Sigmoid colon (tissue), 4 donors: ENCODE measurements around the gene RPL36A.

Source experiments
- POLR2A ChIP-seq, 2 donors: fragments of 450-650 bp; IDR thresholded peaks; one replicate each; pipeline ENCODE4 v1.6.1; 2016; ENCODE audit warnings: antibody characterized with exemption in 2 of 2, mild to moderate bottlenecking in 2 of 2, moderate library complexity in 2 of 2
- POLR2AphosphoS5 ChIP-seq, 4 donors: sonication (generic); formaldehyde crosslinking; IDR thresholded peaks; one replicate each; pipeline ENCODE4 v1.6.1; 2017; ENCODE audit warnings: antibody characterized with exemption in 4 of 4
- TF ChIP-seq, protein P1 (sequence below), 4 experiments: fragments of 450-650 bp in 3 of 4; fragments of 200-600 bp in 1 of 4; IDR thresholded peaks; one replicate each; pipeline ENCODE4 v1.5.1; 2016 to 2019; ENCODE audit warnings: antibody characterized with exemption in 4 of 4, mild to moderate bottlenecking in 3 of 4, moderate library complexity in 2 of 4

DNA sequence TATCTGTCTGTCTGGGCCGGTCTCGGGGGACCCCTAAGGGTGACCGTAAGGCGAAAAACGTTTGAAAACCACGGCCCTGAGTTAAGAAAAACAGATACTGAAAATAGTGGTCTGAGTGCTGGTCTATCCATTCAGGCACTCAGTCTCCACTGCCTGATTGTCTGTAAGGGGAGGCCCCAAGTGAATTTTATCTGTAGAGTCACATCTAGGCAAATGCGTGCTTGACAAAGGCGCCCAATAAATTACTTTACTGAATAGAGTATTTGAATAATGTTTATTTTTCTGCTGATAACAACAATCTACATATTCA, 17.7 kb downstream of the RPL36A start:
- TF ChIP-seq, protein P1, sequence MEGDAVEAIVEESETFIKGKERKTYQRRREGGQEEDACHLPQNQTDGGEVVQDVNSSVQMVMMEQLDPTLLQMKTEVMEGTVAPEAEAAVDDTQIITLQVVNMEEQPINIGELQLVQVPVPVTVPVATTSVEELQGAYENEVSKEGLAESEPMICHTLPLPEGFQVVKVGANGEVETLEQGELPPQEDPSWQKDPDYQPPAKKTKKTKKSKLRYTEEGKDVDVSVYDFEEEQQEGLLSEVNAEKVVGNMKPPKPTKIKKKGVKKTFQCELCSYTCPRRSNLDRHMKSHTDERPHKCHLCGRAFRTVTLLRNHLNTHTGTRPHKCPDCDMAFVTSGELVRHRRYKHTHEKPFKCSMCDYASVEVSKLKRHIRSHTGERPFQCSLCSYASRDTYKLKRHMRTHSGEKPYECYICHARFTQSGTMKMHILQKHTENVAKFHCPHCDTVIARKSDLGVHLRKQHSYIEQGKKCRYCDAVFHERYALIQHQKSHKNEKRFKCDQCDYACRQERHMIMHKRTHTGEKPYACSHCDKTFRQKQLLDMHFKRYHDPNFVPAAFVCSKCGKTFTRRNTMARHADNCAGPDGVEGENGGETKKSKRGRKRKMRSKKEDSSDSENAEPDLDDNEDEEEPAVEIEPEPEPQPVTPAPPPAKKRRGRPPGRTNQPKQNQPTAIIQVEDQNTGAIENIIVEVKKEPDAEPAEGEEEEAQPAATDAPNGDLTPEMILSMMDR (IDR thresholded peaks at IDR 0.05) = no peak
- TF ChIP-seq POLR2A (IDR thresholded peaks at IDR 0.05) (no peak), POLR2AphosphoS5 (IDR thresholded peaks at IDR 0.05) (no peak)
